Lower lobe of right lung (tissue), 2 donors: ENCODE results near the gene CXCR4. TPM values are rescaled to one million over a fixed set of nuclear protein-coding genes. Genes with fewer than 3 reads are reported as not detected.

Source experiments
- ATAC-seq, 2 donors: fragments of 200-7000 bp; cut with Tn5 transposase; one replicate each; pipeline ENCODE4 v1.9.1; 2020 to 2022; ENCODE audit warnings: mild to moderate bottlenecking in 2 of 2, moderate library complexity in 2 of 2
- DNase-seq: peaks from one replicate; pipeline ENCODE4 v3.0.0-alpha.2; 2020
- H3K27ac ChIP-seq: fragments of 200-600 bp; one replicate; pipeline ENCODE4 v1.8.0; 2022
- H3K27me3 ChIP-seq: fragments of 200-600 bp; one replicate; pipeline ENCODE4 v1.8.0; 2022; ENCODE audit warnings: low read depth
- H3K36me3 ChIP-seq: fragments of 200-600 bp; one replicate; pipeline ENCODE4 v1.8.0; 2022; ENCODE audit warnings: mild to moderate bottlenecking
- H3K4me1 ChIP-seq: fragments of 200-600 bp; one replicate; pipeline ENCODE4 v1.8.0; 2022
- H3K4me3 ChIP-seq: fragments of 200-600 bp; one replicate; pipeline ENCODE4 v1.8.0; 2022; ENCODE audit warnings: mild to moderate bottlenecking
- H3K9me3 ChIP-seq: fragments of 200-600 bp; one replicate; pipeline ENCODE4 v1.8.0; 2022
- intact Hi-C: fragments of 100-400 bp; cut with DNase I; formaldehyde crosslinking; loops from one replicate; pipeline ENCODE4 v1.11.0; 2022
- total RNA-seq: library from RNA; stranded (reverse); fragmentation: NEBNext Ultra II Directional; extraction: Animal tissue kit (Norgen Biotek cat#: 25700); gene quantifications from one replicate; pipeline ENCODE4 v1.2.1, GENCODE V29; 2021
- TF ChIP-seq, protein P1 (sequence below): fragments of 200-600 bp; IDR thresholded peaks from one replicate; pipeline ENCODE4 v1.8.0; 2022; ENCODE audit warnings: antibody characterized with exemption, mild to moderate bottlenecking
- donor health status: DM: no; HTN: yes; CAD: no; lungs with severe emphysema.

The CXCR4 gene
- total RNA-seq, 1 donor from 2014 or later = 55.1 TPM

GRCh38 chr2:136131484-136131960, 13.6 kb upstream of the CXCR4 start:
- Histone ChIP-seq H3K4me1 (peaks cover 18% of the 10 kb centered on the region), H3K27ac (peak overlapping the region; percentile 73), H3K4me3 (no peak overlapping the region), H3K27me3 (no peaks in the 10 kb centered on the region), H3K36me3 (no peaks in the 10 kb centered on the region), H3K9me3 (no peaks in the 10 kb centered on the region)
- intact Hi-C loops = no loop called here
- DNase-seq (no peak), ATAC-seq (peak in 1 of 2 donors; percentile 15)
- TF ChIP-seq, protein P1, sequence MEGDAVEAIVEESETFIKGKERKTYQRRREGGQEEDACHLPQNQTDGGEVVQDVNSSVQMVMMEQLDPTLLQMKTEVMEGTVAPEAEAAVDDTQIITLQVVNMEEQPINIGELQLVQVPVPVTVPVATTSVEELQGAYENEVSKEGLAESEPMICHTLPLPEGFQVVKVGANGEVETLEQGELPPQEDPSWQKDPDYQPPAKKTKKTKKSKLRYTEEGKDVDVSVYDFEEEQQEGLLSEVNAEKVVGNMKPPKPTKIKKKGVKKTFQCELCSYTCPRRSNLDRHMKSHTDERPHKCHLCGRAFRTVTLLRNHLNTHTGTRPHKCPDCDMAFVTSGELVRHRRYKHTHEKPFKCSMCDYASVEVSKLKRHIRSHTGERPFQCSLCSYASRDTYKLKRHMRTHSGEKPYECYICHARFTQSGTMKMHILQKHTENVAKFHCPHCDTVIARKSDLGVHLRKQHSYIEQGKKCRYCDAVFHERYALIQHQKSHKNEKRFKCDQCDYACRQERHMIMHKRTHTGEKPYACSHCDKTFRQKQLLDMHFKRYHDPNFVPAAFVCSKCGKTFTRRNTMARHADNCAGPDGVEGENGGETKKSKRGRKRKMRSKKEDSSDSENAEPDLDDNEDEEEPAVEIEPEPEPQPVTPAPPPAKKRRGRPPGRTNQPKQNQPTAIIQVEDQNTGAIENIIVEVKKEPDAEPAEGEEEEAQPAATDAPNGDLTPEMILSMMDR = no peak

DNA sequence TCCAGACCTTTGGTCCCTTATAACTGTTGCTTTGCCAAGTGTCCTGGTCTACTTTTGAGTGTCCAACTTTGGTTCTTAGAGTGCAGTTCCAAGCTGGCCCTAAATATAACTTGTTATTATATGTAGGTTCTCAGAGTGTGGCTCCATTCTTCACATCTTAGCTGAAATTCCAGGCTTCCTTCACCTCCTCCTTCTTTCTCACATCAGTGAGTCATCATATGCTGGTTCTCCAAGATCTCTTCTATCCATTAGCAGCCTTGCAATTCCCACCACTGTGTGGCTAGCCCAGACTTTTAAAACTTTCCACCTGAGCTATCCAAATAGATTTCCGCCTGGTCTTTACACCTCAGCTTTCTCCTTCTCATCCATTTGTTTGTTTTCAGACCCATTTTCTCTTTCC, 12.6 kb upstream of the CXCR4 start:
- Histone ChIP-seq H3K27ac (no peak overlapping the region), H3K27me3 (peaks cover 3% of the 10 kb centered on the region), H3K36me3 (no peaks in the 10 kb centered on the region), H3K4me1 (peaks cover 22% of the 10 kb centered on the region), H3K4me3 (no peak overlapping the region), H3K9me3 (no peaks in the 10 kb centered on the region)
- TF ChIP-seq, protein P1 = no peak
- intact Hi-C loops = no loop called here
- no peak for ATAC-seq
- no peak for DNase-seq

GRCh38 chr2:136130045-136130444, 12.1 kb upstream of the CXCR4 start:
- H3K27ac ChIP-seq = no peak overlapping the region
- no peak for ATAC-seq

GRCh38 chr2:136129601-136130000, 11.7 kb upstream of the CXCR4 start:
- ATAC-seq (no peak), DNase-seq (no peak)
- Histone ChIP-seq H3K9me3 (no peaks in the 10 kb centered on the region), H3K36me3 (no peaks in the 10 kb centered on the region), H3K27ac (no peak overlapping the region), H3K4me3 (no peak overlapping the region), H3K27me3 (peaks cover 3% of the 10 kb centered on the region), H3K4me1 (peaks cover 13% of the 10 kb centered on the region)
- TF ChIP-seq, protein P1 = no peak
- intact Hi-C loops = no loop called here

More at GRCh38 chr2:136130045-136130444, 12.1 kb upstream of the CXCR4 start:
- no peaks in the 10 kb centered on the region for H3K36me3 ChIP-seq
- H3K27me3 ChIP-seq = peaks cover 3% of the 10 kb centered on the region
- H3K4me3 ChIP-seq = no peak overlapping the region
- intact Hi-C loops = no loop called here
- H3K4me1 ChIP-seq = peaks cover 17% of the 10 kb centered on the region
- TF ChIP-seq, protein P1 = no peak
- no peak for DNase-seq
- H3K9me3 ChIP-seq = no peaks in the 10 kb centered on the region

DNA sequence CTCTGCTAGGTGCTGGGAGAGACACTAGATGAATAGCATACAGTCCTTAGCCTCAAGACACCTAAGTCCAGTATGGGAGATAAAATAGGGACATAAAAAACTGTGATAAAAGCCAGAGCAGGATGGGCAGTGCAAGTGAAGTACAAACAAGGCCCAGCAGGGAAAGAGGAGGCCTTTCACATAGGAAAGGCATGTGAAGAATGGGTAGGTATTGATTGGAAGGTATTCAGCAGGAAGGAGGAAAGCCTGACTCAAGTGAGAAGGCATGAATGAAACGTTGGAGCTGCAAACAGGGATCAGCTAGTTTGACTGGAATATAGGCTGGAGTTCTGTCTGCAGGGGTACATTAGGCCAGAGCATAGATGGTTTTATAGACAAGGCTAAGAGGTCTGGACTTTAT, 11.0 kb upstream of the CXCR4 start:
- peaks cover 13% of the 10 kb centered on the region for H3K4me1 ChIP-seq
- intact Hi-C loops = no loop called here
- DNase-seq (no peak), ATAC-seq (no peak)
- H3K4me3 ChIP-seq = no peak overlapping the region
- H3K27ac ChIP-seq = no peak overlapping the region
- H3K36me3 ChIP-seq = no peaks in the 10 kb centered on the region
- H3K9me3 ChIP-seq = no peaks in the 10 kb centered on the region
- TF ChIP-seq, protein P1 = no peak
- peaks cover 3% of the 10 kb centered on the region for H3K27me3 ChIP-seq
